Mammary epithelial cell (primary cell): ENCODE data around the gene SPSB3.

Experiments used
- CTCF ChIP-seq, 2 donors: IDR thresholded peaks in 1 of 2; conservative IDR thresholded peaks in 1 of 2; 2 replicates each; pipeline ENCODE4 v1.5.1; 2011 to 2012; ENCODE audit warnings: inconsistent platforms in 2 of 2, low read length in 2 of 2, mild to moderate bottlenecking in 2 of 2, control low read depth in 1 of 2, low read depth in 1 of 2; ENCODE audit not compliant: insufficient read depth in 1 of 2; ENCODE audit errors: extremely low read depth in 1 of 2
- EZH2 ChIP-seq: IDR thresholded peaks from 2 replicates; pipeline ENCODE4 v1.6.1; 2012; ENCODE audit warnings: low read length, inconsistent platforms, borderline replicate concordance

DNA sequence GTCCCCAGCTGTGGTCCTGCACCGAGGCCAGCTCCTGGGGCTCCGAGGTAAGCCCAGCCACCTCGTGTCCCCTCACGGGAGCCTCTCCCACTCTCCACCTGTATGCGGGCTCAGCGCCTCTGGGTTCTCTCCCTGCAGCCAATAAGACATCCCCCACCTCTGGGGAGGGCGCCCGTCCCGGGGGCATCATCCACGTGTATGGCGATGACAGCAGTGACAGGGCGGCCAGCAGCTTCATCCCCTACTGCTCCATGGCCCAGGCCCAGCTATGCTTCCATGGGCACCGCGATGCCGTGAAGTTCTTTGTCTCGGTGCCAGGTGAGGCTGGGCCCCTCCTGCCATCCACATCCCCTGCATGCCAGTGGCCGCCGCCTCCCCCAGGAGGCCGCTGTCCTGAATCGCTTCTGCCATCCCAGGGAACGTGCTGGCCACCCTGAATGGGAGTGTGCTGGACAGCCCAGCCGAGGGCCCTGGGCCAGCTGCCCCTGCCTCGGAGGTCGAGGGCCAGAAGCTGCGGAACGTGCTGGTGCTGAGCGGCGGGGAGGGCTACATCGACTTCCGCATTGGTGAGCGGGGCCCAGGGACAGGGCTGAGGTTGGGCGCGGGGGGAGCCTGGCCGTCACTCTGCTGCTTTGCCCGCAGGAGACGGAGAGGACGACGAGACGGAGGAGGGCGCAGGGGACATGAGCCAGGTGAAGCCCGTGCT is 14.2 kb downstream of the SPSB3 start:
- TF ChIP-seq CTCF (conservative IDR thresholded peaks at IDR 0.05 in 1 of 2, IDR thresholded peaks at IDR 0.05 in 1 of 2; ENCODE audit: extremely low read depth in 1 of 2, insufficient read depth in 1 of 2, low read depth in 1 of 2, low read length in 2 of 2): no peak
- TF ChIP-seq EZH2: no peak
